DMS79 (cell line): Measurements from ENCODE around the gene NHS.
"Not testable (repeated sequence)": the region's sequence is repeated elsewhere in the genome, so short reads cannot be mapped to it uniquely, and the experiment has no call there.

ENCODE experiments used
- DNase-seq: peaks from one replicate; lab custom pipeline; 2025; lab: John Stamatoyannopoulos, UW

NHS gene

DNA sequence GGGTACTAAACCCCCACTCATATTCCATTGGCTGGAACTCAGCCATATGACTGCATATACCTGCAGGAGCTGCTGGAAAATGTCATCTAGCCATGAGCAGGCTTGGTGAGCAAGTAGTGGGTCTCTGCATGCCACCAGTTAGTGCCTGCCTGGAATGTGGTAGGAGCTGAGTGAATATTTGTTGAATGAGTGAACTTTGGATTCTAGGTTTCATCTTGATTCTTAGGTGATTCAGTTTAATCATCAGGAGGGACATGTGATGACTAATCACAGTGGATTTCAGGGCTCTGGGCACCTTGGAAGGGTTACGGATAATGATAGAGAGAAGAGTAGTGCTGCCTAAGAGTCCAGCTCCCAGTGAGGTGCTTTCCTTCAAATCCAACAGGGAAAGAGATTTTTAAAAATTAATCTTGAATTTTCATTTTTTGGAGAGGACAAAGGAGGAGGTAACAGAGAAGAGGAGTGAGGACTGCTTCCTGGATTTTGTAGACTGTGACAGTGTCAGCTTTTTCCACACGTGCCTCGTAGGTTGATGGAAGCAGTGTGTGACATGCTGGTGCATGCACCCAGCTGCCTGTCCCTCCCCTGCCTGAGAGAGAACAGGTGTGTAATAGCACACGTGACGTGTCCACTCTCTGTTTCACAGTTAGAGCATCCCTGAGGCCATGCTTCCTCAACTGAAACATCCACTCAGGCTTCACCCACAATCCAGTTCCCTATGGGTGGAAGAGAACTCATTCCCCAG is 30.4 kb downstream of the NHS start:
- no peak for DNase-seq

DNA sequence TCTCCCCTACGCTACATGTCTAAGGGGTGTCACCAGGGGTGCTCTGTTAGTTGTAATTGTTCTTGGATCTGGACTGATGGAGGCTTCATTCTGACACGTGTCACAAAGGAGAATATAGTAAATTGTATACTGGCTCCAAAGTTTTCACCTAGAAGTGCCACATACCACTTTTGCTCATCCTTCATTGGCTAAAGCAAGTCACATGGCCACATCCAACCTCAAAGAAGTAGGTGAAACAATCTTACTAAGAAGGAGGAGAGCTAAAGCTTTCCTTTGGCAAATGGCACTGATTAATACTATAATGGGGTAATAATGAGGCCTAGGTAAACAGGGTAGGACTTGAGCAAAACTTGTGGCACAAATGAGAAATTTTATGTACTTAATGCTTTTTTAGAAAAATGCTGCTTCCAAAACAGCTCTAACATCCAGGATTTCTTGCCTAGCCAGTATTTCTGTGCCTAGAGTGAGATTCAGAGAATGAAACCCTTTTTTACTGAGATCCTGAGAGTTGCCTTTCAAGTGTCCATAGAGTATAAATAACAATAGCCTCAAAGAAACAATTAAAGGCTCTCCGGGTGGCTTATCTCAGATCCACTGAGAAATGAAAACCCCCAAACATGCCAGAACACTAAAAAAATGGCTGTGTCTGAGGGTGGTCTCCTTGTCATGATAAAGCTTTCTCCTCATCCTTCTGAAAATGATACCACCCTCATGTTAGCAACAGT is 34.7 kb downstream of the NHS start:
- no peak for DNase-seq

DNA sequence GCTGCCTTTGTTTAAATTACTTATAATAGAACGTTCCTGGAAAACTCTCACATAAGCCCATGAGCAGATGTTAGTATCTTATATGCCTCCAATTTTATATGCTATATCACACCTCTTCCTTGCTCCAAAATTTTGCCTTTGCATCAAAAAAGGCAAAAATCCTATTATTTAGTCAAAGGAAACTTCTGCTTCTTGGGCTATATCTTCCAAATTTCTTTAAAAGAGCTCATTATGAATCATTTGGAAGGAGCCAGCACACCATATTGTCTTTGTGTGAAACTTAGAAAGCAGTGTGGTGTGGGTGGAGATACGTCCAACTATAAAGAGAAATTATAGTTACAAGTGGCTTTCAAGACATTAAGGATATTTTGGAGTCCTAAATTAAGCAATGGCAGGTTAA is 35.7 kb downstream of the NHS start:
- DNase-seq, result no peak

DNA sequence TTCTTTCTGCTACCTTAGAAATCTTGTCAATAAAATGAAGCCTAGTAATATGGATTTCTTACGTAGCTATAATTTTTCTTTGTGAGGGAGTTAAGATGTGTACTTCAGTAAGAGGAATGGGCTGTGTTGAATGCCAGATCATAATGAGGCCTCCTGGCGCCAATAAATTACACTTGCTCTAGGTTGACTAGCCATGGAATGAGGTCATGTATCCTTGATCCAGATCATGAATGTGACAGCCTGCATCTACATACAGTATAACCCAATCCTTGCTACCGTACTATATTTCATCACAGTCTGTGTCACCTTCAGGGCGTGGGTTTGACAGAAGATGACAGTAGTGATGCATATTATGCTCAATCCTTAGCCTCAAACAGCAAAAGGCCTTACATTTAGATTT is 36.2 kb downstream of the NHS start:
- no peak for DNase-seq

DNA sequence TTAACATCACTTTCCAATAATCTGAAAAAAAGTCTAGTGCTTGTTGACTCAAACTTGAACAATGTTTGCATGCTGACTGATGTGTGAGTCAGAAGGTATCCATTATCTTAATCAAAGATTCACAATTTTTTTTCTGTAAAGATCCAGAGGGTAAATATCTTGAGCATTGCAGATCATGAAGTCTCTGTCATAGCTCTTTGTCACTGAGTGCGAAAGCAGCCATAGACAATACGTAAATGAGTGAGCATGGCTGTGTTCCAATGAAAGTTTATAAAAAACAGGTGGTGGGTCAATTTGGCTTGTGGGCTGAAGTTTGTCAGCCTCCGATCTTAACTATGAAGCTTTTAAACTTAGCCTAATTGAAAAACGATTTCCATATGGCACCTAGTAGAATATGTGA is 37.7 kb downstream of the NHS start:
- DNase-seq, result no peak

DNA sequence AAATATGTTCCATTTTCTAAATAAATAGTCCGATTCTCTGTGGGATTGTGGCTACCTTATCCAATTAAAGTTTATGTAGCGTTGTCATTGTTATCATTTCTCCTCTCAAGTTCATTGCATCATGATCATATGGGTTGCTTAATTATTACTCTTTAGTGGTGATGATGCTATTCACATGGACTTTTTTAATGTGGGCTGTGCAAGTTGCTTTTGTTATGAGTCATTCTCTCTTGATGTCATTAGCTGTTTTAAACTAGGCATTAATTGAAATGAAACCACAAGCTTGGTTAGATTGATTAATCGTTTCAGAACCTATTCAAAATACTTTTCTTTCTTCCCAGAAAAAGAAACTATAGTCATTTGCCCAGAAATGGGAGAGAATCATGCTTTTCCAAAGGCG is 38.2 kb downstream of the NHS start:
- DNase-seq, result no peak

DNA sequence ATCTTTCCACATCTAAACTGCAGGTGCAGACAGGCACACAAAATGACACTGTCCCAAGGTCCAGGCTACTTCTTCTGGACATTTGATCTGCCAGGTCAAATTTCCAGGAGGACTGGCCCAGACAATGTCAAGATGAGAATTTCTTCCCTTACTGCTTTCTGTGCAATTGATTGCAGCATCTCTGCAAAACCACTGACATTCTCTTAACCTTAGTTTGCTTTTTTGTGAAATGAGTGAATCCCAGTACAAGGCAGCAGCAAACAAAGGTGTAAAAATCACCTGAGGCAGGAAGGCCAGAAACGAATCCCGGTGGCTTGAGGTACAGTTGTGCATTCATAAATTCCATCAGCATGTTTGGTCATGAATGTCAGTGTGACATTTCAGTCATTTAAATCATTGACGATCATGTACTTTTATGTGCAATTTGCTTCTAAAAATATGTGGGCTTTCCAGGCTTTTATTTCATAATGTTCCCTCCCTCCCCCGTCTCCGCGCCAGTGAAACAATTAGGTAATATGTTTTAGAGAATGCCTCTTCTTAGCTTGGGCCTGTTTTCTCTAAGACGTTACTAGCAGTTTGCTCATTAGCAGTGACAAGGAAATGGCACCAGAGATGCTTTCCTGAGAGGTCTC is 39.1 kb downstream of the NHS start:
- DNase-seq, result no peak

DNA sequence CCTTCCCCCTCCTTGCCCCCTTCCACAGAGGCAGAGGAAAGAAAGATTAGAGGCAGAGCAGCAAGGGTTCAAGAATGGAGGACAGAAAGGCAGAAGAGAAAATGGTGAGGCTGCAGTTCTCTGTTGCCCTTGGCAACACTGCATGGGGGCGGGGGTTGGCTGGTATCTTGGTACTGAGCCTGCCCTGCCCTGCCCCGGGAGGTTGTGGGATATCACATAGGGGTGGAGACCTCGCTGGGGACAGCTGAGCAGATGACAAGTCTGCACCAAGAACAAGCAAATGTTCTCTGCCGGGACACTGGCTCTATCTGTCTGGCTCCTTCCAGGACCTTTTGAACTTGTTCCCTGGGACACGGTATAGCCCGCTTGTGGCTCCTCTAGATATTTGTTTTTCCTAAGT is 39.8 kb downstream of the NHS start:
- DNase-seq, result no peak

DNA sequence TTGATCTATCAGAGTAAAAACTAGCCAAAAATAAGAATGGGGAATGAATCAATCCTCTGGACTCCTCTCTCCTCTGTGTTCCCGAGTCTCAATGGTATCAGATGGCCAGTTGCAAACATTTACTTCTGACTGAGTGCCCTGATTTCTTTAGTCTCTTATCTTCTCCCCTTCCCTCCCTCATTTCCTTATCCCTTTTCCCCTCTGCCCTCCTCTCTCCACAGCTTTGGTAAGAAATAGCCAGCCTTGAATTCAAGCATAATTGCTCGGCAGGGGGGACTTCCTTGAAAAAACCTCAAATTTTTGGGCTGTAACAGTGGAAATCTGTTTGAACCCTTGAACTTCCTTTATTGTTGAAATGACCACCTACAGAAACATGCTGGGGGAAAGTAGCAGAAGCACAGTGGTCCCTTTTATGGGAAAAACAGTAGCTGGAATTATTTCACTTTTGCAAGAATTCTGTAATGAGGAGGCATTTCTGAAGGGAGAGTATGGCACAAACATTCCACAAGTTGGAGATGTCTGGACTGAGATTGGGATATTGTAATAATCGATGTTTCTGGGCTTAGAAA is 40.3 kb downstream of the NHS start:
- no peak for DNase-seq

DNA sequence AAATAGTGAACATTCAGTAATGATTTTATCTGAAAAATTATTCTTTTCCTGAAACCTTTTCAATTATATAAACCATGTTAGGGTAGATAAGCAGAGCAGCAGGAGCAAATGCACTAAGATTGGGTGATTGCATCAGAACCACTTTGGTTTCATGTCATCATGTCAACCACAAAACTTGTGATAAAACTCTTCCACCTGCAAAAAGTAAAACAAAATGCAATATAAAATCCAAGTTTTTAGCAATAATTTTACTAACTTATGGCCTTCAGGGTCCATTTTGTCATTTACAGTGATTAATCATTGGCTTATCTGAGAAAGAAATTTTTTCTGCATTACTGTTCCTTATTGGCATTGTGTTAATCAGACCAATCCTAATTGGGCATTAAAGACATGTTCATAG is 42.4 kb downstream of the NHS start:
- DNase-seq, result no peak

DNA sequence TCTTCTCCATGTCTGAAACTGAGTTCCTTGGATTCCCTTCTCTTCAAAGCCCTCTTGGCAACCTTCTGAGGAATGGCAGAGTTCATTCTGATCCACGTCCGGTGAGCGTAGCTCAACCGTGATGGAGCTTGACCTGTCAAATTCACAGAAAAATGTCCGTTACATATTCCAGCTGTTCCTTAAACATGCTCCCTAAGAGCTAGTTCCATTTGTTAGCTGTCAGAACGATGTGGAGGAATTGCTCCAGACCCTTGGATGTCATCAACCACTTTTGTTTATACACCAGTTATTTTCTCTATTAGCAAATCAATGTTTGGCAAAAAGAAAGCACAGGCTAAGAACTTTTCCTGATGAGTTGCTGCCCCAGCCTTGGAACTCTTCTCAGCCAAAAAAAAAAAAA is 50.1 kb downstream of the NHS start:
- no peak for DNase-seq

DNA sequence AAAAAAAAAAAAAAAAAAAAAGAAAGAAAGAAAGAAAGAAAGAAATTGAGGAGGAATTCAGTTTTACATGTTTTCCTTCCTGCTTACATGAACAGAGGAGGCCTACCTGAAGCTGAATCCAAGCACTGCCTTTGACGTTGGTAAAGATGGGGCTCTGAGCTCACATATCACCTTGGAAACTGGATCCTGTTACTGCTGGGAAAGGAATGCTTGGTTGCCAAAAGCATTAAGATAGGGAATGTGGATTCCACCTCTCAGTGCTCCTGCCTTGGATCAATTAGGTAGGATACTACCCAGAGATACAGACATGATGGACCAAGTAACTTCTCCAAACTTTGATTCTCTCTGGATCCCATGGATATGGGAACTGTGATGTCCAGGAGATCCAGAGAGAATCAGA is 50.6 kb downstream of the NHS start:
- DNase-seq, result no peak

DNA sequence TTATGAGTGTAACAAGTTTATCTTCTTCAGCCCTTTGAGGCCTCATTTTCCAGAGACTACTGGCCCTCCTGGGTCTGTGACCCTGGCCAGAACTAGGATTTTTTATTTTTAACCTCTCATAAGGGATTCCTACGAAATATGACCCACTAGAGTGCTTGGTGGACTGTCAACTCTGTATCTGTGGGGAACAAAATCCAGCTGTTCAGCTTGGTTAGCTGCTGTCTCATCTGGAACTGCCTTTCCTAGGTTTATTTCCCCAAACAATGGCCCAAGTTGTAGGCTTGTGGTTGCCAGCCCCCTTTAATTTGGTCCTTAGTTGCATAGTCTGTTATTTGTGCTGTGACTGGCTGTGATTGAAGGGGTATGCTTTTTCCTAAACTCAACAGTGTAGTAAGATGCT is 56.2 kb downstream of the NHS start:
- DNase-seq, result no peak

DNA sequence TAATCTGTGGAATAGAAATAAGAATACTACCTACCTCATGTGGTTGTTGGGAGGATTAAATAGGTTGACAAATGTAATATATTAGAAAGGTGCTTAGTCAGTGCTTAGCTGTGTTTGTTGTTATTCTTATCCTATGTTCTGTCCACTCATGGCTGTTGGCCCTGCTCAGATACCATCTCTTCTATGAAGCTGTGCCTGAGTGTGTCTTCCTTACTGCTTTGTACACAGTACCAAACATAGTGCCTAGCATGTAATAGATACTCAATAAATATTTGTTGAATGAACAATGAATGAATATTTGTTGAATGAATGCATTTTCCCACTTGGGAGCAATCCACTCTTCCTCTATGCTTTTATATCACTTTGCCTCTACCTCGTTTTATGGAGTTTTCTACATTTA is 57.2 kb downstream of the NHS start:
- no peak for DNase-seq

DNA sequence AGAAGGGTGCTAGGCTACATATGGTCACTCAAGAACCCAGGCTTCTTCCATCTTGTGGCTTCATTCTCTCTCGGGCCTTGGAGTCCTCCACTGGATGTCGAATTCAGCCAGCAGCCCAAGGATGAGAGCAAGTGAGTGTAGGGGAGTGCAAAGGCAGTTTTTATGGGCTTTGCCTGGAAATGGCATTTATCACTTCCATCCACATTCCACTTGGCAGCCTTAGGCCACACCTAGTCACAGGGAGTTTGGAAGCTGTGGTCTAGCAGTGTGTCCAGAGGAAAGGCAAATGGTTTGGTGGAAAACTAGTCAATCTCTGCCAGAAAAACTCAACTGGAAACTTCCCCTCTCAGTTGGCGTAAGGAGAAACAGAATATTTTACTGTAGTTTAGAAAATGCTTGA is 59.0 kb downstream of the NHS start:
- no peak for DNase-seq

DNA sequence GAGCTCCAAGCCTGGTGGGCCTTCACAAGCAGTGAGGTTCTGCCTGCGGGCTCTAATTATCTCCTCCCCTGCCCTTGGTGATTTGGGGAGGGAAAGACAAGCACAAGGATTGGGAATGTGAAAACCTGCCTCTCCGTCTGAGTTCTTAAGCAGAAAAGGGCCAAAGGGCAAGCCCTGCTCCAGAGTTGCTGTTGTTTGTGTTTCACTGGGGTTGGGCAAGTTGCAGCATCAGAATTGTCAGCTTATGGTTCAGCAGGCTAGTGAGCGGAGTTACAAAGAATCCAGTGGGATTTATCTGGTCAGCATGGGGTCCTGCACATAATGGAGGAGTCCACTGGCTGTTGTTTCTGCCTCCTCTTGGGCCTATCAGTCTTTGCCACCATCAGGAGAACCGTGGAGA is 60.5 kb downstream of the NHS start:
- no peak for DNase-seq

DNA sequence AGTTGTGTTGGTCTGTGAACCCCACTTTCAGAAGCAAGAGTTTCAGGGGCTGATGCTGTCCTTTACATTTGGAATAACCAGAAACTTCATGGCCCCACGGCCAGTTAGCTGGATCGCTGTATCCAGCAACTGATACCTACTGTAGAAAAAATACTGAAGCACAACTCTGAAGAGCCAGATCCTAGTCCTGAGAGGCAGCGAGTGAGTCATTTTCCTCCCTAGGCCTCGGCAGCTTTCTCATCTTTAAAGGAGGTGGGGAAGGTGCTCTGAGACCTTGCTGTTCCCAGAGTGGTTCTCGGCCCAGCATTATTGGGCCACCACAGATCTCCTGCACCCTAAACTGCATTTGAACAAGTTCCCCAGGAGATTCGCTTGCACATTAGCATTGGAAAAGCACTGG is 63.2 kb downstream of the NHS start:
- DNase-seq, result no peak

DNA sequence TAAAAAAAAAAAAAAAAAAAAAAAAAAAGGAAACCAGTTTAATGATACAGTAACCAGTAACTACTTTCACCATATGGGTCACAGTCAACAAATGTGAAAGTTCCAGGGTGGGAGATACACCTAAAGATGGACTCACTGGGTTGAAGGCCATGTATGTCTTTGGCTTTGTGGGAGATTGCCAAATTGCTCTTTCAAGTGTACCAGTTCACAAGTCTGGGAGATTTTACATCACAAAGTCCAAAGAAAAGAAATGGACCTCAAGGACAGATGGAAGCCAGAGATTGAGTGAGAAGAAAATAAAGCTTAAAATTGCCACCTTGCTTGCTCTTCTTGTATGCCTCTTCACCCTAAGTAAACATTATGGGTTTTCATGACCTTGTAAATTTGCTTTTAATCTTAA is 65.3 kb downstream of the NHS start:
- DNase-seq, result no peak

DNA sequence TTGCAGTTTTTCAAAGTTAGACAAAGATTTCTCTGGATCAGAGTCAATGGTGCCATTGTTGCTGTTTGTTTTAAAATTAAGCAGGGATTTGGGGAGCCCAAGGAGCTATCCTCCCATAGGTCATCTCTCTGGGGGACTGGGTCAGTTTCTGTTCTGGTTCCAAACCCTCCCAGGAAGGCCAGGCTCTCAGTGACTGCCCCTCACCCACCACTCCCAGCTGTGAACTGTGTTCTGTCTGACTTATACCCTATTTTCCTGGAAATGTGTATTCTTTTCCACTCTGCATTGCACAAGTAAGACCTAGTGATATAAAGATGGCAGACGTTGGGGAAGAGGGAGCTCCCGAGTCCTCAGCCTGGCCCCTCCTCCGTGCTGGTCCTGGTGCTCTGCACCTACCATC is 65.8 kb downstream of the NHS start:
- DNase-seq, result no peak

DNA sequence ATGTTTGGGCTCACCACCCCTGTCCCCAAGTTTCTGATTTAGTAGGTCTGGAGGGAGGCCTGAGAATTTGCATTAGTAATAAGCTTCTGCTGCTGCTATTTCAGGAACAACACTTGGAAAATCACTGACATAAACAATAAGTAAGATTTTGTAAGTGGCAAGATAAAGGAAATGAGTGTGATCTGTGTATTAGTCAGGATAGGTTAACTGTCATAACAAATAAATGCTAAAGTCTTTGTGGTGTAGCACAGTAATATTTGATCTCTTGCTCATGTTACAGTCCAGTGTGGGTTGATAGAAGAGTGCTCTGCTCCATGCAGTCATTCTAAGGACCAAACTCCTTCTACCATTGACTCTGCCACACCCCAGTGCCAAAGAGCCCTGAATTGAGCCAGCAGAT is 67.0 kb downstream of the NHS start:
- DNase-seq, result no peak

DNA sequence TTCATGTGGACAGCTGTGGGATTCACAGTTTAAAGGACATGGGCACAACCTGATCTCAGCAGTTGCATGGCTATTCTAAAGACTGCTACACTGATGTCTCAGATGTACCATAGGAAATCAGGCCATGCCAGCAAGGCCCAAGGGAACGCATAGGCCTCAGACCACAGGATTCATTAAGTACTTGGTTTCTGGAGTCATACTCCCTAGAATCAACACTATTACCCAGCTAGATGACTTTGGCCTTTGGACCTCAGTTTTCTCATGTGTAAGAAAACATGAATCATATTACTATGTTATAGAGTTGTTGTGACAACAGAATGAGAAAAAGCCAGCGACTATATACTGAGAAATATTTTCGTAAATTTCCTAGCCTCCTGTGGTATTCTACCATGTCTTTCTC is 67.9 kb downstream of the NHS start:
- no peak for DNase-seq

DNA sequence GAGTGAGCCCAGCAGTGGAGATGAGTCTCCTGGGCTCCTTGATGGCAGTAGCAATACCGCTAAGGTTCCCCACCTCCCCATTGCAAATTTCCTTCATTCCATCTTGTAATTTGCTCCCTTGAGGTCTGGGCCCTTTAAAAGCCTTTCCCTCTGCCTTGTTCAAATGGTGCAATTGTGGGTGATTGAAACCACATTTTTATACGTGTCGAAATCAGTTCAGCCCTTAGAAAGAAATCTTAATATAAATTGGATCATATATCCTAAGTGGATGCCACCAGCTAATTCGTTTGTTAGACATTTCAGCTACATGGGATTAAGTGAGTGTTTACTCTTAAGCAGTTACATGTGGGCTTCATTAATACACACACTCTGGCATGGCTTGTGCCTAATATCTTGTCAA is 68.6 kb downstream of the NHS start:
- no peak for DNase-seq

DNA sequence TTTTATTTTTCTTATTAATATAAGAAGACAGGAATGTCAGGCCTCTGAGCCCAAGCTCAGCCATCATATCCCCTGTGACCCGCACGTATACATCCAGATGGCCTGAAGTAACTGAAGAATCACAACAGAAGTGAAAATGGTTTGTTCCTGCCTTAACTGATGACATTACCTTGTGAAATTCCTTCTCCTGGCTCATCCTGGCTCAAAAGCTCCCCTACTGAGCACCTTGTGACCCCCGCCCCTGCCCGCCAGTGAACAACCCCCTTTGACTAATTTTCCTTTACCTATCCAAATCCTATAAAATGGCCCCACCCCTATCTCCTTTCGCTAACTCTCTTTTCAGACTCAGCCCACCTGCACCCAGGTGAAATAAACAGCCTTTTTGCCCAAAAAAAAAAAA is 71.3 kb downstream of the NHS start:
- not testable (repeated sequence) for DNase-seq
